GM19035 (cell line): ENCODE results near the gene KRTAP5-6.

Experiments
- ATAC-seq: cut with Tn5 transposase; IDR thresholded peaks from one replicate; pipeline ENCODE4 v1.9.1; 2021; ENCODE audit not compliant: unreplicated experiment

KRTAP5-6 gene, protein sequence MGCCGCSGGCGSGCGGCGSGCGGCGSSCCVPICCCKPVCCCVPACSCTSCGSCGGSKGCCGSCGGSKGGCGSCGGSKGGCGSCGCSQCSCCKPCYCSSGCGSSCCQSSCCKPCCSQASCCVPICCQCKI

DNA sequence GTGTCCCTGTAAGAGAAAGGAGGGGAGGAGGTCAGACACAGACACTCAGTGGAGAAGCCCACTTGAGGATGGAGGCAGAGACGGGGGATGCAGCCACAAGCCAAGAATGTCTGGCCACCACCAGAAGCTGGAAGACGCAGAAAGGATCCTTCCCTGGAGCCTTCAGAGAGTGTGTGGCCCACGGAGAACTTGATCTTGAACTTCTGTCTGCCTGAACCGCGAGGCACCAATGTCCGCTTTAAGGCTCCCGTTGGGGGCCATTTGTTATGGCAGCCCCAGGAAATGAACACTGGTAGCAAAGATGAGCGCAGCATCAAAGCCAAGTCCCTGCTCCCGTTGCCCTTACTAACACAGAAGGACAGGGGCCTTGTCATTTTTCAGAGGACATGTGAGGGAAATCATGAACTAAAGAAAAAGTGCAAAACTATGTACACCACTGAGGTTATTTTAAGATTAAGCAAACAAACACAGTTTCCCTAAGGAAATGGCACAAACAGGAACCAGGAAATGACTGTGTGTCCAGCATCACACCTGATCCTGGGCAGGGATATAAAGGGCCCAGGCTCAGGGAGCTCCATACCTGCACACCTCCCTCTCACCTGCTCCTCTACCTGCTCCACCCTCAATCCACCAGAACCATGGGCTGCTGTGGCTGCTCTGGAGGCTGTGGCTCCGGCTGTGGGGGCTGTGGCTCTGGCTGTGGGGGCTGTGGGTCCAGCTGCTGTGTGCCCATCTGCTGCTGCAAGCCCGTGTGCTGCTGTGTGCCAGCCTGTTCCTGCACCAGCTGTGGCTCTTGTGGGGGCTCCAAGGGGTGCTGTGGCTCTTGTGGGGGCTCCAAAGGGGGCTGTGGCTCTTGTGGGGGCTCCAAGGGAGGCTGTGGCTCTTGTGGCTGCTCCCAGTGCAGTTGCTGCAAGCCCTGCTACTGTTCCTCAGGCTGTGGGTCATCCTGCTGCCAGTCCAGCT, at the start of gene KRTAP5-6:
Gene KRTAP5-6, plus strand, starts transcription at position 588 of the 963 bp plus-strand sequence. Its CDS starts 51 bp downstream, at position 639.
- ATAC-seq, result no peak

DNA sequence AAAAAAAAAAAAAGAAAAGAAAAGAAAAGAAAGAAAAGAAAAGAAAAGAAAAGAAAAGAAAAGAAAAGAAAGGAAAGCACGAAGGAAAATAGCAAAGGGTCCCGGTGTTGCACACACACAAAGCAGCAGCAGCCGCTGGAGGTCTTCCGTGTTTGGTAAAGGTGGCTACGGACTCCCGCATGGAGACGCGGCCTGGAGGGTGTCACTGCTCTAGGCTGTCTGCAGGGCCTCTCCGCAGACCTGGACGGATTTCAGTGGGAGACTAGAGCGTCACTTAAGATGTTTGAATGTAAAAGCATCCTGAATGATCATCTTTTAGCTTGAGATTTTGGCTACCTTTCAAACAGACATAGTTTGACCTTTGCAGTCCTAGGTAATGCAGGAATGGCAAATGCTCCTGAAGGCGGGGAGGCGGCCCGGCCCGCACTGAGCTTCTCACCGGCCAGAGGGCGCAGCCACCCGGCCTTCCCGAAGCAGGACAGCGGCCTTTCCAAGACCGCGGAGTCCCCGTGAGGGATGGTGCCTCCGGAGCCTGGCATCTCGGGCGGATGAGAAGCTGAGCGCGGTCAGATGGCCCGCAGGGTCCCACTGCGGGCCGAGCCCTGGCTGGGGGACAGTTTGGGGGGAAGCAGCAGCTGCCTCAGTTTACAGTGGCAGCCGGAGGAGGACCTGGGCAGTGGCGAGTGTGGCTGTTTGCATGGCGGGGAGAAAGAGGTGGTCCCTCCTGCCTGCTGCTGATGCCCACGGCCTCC, 48.9 kb upstream of the KRTAP5-6 start:
- ATAC-seq, result no peak

DNA sequence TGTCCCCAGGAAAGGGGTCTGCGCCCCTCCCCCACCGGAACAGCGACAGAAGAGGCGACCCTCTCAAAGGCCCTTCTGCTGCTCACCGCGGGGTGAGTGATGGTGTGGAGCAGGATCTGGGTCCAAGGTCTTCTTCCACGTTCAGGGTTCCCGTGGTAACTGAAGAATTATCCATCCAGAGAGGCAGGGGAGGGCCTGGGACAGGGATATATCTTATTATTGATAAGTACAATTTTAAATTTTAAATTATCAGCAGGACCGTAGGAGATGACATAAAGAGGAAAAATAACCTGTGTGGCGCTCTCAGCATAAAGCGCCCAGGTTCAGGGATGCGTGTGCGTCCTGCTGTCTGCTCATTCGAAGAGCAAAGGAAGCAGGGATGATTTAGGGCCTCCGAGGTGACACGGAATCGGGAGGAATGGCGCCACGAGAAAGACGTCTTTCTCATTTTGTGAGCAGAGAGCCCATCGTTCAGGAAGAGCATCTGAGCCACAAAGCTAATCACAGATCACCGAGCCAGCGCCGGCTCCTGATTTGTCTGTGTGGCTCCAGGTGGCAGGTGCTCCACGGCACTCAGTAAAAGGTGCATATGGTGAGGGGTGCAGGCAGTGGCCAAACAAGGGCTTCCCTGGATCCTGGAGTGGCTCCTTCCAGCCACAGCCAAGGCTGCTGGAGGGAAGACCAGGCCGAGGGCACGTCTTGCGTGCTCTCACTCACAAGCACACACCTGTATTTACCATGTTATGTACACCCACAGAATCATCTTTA, 48.2 kb upstream of the KRTAP5-6 start:
- no peak for ATAC-seq

DNA sequence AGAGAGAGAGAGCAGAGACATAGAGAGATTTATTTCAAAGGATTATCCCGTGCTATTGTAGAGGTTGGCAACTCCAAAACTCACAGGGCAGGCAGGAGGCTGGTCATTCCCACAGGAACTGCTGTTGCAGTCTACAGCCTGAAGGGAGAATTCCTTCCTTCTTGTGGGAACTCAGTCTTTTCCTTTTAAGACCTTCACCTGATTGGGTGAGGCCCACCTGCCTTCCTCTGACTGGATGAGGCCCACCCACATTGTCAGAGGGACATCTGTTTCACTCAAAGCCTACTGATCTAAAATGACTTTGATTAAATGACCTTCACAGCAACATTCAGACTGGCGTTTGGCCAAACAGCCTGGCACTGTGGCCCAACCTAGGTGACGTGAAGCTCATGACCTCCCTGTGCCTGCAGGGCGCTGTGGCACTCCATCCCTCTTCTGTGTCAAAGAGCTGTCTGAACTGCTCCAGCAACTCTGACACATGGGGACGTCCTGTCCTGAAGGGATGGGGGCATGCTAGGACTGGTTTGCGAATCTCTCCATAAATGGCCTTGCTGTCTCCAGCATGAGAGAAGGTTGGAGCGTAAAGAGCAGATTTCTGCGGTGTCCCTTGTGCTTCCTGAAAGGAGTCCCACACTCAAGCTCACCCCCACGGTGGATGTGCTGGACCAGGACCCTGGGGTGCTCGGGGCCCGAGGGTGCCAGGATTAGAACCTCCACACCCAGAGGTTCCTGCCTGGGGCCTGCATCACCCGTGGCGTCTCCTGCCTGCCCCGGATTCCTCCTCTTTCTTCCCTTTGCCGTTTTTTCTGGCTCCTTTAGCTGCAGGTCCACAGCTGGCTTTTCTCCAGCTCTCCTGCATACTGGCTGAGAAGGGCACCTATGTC, 46.7 kb upstream of the KRTAP5-6 start:
- no peak for ATAC-seq

DNA sequence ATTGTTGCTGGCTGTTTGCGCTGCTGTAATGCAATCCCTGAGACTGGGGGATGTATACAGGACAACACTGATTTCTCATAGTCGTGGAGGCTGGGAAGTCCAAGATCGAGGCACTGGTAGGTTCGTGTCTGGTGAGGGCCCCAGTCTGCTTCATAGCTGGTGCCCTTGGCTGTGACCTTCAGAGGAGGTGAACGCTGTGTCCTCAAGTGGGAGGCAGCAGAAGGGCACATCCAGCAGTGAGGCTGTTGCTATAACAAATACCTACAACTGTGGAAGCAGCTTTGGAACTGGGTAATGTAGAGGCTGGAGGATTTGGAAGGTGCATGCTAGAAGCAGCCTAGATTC, 46.1 kb upstream of the KRTAP5-6 start:
- no peak for ATAC-seq

DNA sequence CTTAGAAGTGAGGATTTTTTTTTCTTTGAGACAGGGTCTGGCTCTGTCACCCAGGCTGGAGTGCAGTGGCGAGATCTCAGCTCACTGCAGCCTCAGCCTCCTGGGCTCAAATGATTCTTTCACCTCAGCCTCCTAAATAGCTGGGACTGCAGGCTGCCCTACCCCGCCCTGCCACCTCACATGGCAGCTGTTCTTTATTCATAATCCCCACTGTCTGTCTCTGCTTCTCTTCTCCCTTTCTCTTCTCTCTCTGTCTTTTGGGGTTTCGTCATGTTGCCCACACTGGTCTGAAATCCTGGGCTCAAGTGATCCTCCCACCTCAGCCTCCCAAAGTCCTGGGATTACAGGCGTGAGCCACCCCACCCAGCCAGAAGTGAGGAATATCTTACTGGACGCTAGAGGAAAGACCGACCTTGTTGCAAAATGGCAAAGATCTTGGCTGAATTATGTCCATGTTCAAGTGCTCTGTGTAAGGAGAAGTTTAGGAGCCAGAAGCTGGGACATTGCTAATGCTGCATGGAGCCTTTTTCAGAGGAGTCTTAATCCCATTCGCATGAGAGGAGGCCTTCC, 45.5 kb upstream of the KRTAP5-6 start:
- ATAC-seq, result no peak

DNA sequence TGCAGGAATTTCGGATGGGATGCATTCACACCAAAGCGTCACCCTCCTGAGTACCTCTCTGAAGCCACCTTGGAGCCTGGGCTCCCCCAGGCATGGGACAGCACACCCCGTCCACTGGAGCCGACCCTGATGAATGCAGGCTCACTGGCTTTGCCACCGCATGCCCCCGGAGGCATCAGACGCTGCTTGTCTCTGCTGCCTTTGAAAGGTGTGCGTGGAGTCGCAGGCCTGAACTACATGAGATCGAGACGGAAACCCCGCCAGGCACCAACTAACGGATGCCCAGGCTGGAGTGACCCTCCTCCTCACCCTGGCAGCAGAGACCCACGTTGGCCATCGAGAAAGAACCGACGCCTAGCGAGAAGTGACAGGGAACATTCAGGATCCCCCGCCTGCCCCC, 45.0 kb upstream of the KRTAP5-6 start:
- no peak for ATAC-seq

DNA sequence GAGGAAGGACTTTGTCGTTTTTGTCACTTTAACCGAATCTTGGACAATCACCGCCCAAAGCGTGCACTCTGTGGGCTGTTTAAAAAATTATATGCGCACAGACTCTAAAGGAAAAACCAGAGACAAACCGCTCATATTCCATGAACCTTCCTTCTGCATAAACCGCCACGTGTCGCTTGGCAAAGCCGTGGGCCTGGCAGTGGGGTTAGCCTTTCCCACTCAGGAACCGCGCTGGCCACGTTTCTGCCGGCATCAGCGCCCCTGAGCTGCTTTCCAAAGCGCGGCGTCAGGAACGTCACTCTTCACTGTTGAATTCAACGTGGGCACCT, 44.6 kb upstream of the KRTAP5-6 start:
- ATAC-seq, result no peak

DNA sequence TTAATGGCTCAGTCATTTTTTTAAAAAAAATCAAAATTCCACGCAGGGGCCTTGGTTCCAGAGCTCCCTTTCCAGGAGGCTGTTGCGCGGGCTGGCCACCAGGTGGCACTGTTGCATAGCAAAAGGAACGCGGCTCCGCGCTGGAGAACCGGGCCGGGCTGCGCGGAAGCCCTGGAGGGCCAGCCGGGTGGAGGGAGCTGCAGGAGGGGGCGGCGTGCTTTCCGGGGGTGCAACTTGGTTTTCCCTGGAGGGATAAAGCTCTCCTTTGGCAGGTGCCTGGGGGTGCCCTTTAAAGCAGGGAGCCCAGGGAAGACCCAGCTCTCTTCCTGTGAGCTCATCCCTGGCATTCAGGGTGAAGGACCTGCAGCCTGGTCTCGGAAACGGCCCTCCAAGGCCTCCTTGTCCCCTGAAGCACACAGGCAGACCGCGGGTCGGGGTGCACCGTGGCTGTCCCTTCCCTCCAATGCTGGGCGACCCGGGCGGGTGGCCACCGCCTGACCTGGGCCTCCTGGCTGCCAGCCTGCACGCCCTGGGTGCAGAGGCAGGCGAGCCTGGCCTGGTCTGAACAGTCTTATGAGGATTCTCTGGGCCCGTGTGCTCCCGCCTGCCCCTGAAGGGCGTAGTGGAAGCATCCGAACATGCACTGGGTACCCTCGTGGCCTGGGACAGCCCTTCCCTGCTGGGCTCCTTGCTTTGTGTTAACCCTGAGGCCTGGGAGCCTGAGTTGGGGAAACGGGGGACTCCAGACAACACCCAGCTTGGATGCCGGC, 44.0 kb upstream of the KRTAP5-6 start:
- ATAC-seq, result no peak

DNA sequence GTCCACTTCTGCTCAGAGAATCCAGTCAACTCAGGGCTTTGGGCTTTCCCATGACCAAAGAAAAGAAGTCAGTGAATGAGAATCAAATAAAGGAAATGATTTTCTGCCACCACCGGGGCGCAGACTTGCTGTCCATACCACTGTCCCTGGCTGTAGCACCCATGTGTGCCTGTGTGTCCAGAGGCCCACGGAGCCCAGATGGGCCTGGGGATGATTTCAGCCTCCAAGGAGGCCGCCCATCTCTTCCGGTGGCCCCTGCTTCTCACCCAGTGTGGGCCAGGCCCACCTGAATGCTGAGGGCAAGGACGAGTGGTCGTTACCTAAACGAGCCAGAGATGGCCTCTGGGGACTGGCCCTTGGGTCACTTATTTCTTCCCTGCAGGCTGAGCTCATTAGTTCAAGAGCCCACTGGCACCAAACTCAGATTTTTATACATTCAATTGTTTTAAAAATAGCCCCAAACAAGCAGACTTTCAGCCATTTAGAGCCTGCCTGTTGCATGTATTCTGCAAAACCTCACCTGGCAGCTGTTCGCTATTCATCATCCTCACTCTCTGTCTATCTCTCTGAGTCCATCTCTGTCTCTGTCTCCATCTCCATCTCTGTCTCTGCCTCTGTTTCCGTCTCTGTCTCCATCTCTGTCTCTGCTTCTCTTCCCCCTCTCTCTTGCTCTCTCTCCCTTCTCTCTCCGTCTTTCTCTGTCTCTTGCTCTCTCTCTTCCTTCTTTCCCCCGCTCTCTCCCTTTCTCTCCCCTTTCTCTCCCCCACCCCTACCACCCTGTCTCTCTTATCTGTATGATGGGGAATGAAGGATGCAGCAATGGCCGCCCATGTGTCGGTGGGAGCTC, 43.2 kb upstream of the KRTAP5-6 start:
- ATAC-seq, result no peak

DNA sequence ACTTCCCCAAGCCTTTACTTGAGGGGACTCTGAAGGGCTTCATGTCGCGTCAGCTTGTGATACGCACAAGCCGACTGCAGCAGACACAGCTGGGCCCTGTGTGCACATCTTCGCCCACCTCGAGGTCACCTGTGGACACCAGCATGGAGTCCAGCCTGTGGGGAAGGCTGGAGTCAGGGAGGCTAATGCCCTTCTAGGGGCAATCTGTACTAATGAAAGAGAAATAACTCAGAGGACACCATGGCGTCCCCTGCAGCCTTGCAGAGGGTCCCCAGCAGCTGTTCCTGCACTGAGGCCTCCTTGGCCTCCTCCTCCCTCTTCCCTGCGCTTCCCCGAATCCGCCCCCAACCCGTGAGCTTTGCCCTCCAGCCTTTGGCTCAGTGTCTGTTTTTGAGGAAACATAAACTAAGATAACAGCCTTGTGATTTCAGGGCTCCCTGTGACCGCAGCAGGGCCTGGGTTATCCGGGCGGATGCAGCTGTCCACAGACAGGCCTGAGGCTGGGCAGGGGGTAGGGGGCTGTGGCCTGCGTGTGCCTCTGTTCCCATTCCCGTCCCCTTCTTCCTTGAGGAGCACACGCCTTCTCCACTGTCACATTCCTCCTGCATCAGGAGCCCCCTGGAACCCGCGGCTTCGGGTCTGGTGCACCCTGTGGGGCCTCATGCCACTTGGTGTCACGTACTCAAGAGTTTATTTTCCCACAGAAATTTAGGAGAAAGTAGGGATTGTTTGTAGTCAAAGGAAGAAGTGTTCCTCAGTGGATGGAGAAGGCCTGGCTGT, 42.4 kb upstream of the KRTAP5-6 start:
- ATAC-seq, result no peak

DNA sequence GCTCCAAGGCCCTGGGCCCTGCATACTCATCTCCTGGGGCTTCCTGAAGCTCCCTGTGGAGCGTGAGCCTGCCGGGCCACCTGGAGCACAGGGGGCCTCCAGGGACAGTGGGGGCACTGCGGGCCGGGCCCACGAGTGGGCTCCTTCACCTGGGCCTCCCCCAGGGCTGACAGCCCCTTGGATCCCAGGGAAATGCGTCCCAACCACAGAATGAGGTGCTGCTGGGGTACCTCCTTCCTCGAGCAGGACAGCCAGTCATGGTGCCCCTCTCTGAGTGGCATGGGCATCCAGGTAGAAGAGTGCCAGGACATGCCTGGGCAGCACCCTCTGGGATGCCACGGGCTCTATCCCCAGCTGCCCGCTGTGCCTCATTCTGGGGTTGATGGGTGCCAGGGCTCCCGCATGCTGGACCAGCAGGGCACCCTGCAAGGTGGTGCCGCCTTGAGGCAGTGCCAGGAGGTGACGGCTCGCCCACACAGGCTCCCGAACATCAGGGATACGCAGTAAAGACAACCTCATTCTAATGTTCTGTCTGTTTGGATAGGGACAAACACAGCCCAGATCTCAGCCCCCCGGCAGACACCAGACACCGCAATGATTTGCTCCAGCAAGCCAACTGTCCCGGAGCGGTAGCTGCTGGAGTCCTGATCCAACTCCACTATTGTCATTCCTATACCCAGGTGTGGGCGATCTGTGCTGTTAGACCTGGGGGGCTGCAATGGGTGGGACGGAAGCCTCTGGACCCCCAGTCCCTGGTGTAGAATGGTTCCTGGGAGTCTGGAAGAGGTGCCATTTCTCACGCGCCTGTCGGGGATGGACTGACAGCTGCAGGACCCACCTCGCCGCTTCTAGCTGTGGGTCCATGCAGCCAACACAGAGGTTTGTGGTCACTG, 41.6 kb upstream of the KRTAP5-6 start:
- ATAC-seq, result no peak

DNA sequence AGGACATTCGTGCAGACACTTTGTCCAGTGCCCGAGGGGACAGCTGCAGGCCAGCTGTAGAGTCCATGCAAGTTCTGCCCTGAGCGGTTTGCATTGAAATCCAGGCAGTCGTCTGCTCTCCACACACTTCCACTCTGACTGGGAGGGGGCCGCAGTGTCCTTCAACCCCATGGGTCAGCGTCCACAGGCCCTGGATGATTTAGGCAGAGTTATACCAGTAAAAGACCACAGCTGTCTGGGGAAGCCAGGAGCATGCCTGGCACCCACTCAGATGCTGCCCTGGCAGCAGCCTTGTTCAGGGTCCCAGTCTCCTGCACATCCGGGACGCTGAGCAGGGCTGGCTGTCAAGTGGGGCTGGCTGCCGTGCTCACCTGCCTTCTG, 40.9 kb upstream of the KRTAP5-6 start:
- ATAC-seq, result no peak

DNA sequence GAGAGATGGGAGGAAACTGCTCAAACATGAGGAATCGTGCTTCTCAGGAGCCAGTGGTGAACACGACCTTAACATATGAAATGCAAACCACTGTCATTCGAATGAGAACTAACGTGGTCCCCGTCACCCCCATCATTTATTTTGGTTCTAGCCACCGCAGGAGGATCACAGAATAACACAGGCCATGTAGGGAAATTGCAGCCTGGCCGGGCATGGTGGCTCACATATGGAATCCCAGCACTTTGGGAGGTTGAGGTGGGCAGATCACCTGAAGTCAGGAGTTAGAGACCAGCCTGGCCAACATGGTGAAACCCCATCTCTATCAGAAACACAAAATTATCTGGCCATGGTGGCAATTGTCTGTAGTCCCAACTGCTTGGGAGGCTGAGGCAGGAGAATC, 40.3 kb upstream of the KRTAP5-6 start:
- no peak for ATAC-seq

DNA sequence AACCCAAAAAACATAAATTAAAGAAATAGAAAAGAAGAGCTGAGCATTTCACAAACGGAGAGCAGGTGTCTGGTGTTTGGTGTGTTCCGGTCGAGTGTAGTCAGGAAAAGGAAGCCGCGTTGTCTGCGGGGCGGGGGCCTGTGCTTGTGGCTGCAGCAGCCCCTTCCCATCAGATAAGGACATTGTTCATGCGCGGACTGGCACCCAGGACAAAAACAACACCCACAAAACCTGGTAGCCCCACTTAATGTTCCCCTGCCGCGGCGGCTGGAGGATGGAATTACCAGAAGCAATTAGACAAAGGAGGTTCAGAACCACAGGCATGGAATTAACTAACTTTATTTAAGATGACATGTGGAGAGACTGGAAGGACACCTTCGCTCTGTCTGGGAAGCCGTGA, 37.5 kb upstream of the KRTAP5-6 start:
- ATAC-seq, result no peak

DNA sequence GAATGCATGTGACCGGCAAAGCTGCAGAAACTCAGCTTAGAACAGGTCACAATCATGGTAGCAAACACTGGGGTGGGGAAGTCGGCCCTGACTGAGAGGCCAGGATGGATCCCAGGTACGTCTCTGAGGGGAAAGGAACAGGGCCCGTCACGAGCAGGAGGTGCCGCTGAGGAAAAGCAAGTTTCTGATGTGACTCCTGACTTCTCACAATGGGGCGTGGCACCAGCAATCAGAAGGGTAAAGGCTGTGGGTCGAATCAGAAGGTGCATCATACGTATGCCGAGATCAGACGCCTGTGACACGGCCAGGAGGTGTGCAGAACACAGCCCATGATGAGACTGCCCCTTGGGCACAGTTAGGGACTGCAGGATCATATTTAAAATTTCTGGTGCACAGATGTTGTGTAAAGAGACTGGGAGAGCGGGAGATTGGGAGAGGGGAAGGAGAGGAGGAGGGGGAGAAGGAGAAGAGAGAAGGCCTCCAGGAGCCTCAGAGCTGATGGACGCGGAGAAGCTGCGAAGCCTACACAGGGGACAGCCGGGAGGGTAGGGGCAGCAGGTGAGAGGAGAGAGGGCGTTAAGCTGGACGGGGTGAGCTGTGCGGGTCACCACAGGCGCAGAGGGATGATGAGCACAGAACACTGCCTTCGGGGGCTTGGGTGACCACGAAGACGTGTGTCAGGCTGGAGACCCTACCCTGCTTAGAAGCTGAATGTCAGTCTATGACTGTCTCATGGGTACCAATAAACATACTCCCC, 36.7 kb upstream of the KRTAP5-6 start:
- ATAC-seq, result no peak
